GM12891 (cell line): Measurements from ENCODE around the gene C9orf57.

Experiments used
- POLR2A ChIP-seq: IDR thresholded peaks from 2 replicates; pipeline ENCODE4 v1.6.1; 2011; ENCODE audit warnings: low read depth, low read length, control low read depth
- POLR2AphosphoS5 ChIP-seq: IDR thresholded peaks from 2 replicates; pipeline ENCODE4 v1.6.1; 2011; ENCODE audit warnings: low read depth, low read length, control low read depth
- TAF1 ChIP-seq: IDR thresholded peaks from 2 replicates; pipeline ENCODE4 v1.6.1; 2011; ENCODE audit warnings: low read depth, low read length, control low read depth

GRCh38 chr9:72041369-72041768 lies 19.0 kb downstream of the C9orf57 start:
- no peak for TF ChIP-seq TAF1
- TF ChIP-seq POLR2A, result no peak
- no peak for TF ChIP-seq POLR2AphosphoS5
